Measurements from ENCODE around the gene VAC14.

The VAC14 gene

DNA sequence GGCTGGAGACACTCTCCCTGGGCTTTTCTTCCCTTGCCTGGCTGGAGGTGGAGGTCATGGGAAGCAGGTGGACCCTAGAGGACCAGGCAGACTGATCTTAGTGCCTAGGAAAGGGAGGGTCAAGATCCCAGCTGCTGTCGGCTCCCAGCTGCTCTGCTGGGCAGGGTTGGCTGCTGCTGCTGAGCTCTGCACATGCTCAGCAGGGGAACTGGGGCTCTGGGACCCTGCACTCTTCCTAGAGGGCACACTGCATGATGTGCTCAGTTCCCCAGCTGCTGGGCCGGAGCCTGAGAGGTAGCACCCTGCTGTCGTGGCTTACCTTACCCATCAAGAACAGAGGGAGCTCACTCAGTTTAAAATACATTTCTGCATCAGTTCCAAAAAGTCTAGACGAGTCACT lies 34.3 kb downstream of the VAC14 start:
- Histone ChIP-seq H3K27ac (no peak overlapping the region), H3K9me3 (no peaks in the 10 kb centered on the region), H3K4me1 (peaks cover 11% of the 10 kb centered on the region; the same call in 1 of the 2 replicates), H3K4me2 (no peak overlapping the region), H3K9ac (no peak overlapping the region), H3K36me3 (peaks cover 80% of the 10 kb centered on the region), H3K4me3 (no peak overlapping the region), H4K20me1 (no peaks in the 10 kb centered on the region), H3K27me3 (no peaks in the 10 kb centered on the region)
- no peak for TF ChIP-seq Cebpa-rat (IDR thresholded peaks at IDR 0.05)

- H3K4me1 ChIP-seq, result peaks cover 11% of the 10 kb centered on the region; the same call in 1 of the 2 replicates
- no peak for TF ChIP-seq Cebpa-rat (IDR thresholded peaks at IDR 0.05)
- H3K9me3 ChIP-seq, result no peaks in the 10 kb centered on the region
- no peak overlapping the region for H3K4me2 ChIP-seq
- H3K4me3 ChIP-seq, result no peak overlapping the region
- no peaks in the 10 kb centered on the region for H3K27me3 ChIP-seq
- no peaks in the 10 kb centered on the region for H4K20me1 ChIP-seq
- H3K27ac ChIP-seq, result no peak overlapping the region
- no peak overlapping the region for H3K9ac ChIP-seq
- peaks cover 80% of the 10 kb centered on the region for H3K36me3 ChIP-seq
Observed at GRCh38 chr16:70766176-70766575, 34.8 kb downstream of the VAC14 start.

- no peaks in the 10 kb centered on the region for H4K20me1 ChIP-seq
- H3K36me3 ChIP-seq, result peaks cover 81% of the 10 kb centered on the region
- H3K27ac ChIP-seq, result no peak overlapping the region
- H3K27me3 ChIP-seq, result no peaks in the 10 kb centered on the region
- no peak overlapping the region for H3K4me3 ChIP-seq
- no peak overlapping the region for H3K4me2 ChIP-seq
- H3K9ac ChIP-seq, result no peak overlapping the region
- TF ChIP-seq Cebpa-rat (IDR thresholded peaks at IDR 0.05), result no peak
- no peaks in the 10 kb centered on the region for H3K9me3 ChIP-seq
- H3K4me1 ChIP-seq, result peaks cover 7% of the 10 kb centered on the region; the same call in 1 of the 2 replicates
Observed at GRCh38 chr16:70765491-70765890, 35.5 kb downstream of the VAC14 start.

- no peak overlapping the region for H3K27ac ChIP-seq
- no peak overlapping the region for H3K4me3 ChIP-seq
- no peak for TF ChIP-seq Cebpa-rat (IDR thresholded peaks at IDR 0.05)
- peaks cover 10% of the 10 kb centered on the region; the same call in 1 of the 2 replicates for H3K4me1 ChIP-seq
- no peaks in the 10 kb centered on the region for H3K27me3 ChIP-seq
- H3K9ac ChIP-seq, result no peak overlapping the region
- H4K20me1 ChIP-seq, result no peaks in the 10 kb centered on the region
- H3K36me3 ChIP-seq, result peaks cover 81% of the 10 kb centered on the region
- H3K4me2 ChIP-seq, result no peak overlapping the region
- H3K9me3 ChIP-seq, result no peaks in the 10 kb centered on the region
Observed at GRCh38 chr16:70764632-70765031, 36.3 kb downstream of the VAC14 start.

- Histone ChIP-seq H3K27ac (no peak overlapping the region), H3K36me3 (peaks cover 92% of the 10 kb centered on the region), H4K20me1 (no peaks in the 10 kb centered on the region), H3K4me2 (no peak overlapping the region), H3K9ac (no peak overlapping the region), H3K4me1 (peaks cover 33% of the 10 kb centered on the region), H3K4me3 (no peak overlapping the region), H3K9me3 (no peaks in the 10 kb centered on the region), H3K27me3 (no peaks in the 10 kb centered on the region)
- no peak for TF ChIP-seq Cebpa-rat (IDR thresholded peaks at IDR 0.05)
Observed at GRCh38 chr16:70760221-70760620, 40.7 kb downstream of the VAC14 start.

GRCh38 chr16:70759666-70760065 lies 41.3 kb downstream of the VAC14 start:
- Histone ChIP-seq H3K9me3 (no peaks in the 10 kb centered on the region), H3K27ac (no peak overlapping the region), H3K4me1 (peaks cover 33% of the 10 kb centered on the region), H4K20me1 (no peaks in the 10 kb centered on the region), H3K4me2 (no peak overlapping the region), H3K36me3 (peaks cover 86% of the 10 kb centered on the region), H3K9ac (no peak overlapping the region), H3K27me3 (no peaks in the 10 kb centered on the region), H3K4me3 (no peak overlapping the region)
- no peak for TF ChIP-seq Cebpa-rat (IDR thresholded peaks at IDR 0.05)

GRCh38 chr16:70758786-70759185 lies 42.2 kb downstream of the VAC14 start:
- no peak overlapping the region for H3K4me2 ChIP-seq
- H3K9me3 ChIP-seq, result no peaks in the 10 kb centered on the region
- peaks cover 40% of the 10 kb centered on the region for H3K4me1 ChIP-seq
- 0 out of 2 replicates have a peak overlapping the region, but pooled peaks have one; percentile 22 for H3K27ac ChIP-seq
- H4K20me1 ChIP-seq, result no peaks in the 10 kb centered on the region
- H3K4me3 ChIP-seq, result no peak overlapping the region
- H3K9ac ChIP-seq, result no peak overlapping the region
- no peaks in the 10 kb centered on the region for H3K27me3 ChIP-seq
- H3K36me3 ChIP-seq, result peaks cover 81% of the 10 kb centered on the region
- no peak for TF ChIP-seq Cebpa-rat (IDR thresholded peaks at IDR 0.05)

DNA sequence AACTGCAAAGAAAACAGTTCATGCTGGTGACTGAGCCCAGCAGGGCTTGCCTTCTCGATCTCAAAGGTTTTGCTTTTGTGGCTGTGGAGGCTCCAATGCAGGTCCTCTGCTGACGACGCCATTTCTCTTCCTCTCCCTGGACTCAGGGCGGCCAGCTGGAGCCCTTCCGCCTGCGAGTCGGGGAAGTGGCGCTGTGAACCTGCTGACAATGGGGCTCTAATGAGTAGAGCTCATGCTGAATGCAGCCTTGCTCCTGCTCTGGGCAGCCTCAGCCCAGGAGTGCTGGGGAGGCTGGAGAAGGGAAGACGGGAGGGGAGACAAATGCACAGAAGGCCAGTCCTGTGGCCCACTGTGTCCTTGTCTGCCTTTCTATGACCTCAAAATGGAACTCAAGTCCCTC lies 43.8 kb downstream of the VAC14 start:
- Histone ChIP-seq H3K27me3 (no peaks in the 10 kb centered on the region), H3K4me3 (no peak overlapping the region), H3K27ac (0 out of 2 replicates have a peak overlapping the region, but pooled peaks have one; percentile 22), H3K36me3 (peaks cover 75% of the 10 kb centered on the region), H3K4me1 (peaks cover 56% of the 10 kb centered on the region), H3K9me3 (no peaks in the 10 kb centered on the region), H4K20me1 (no peaks in the 10 kb centered on the region), H3K4me2 (no peak overlapping the region), H3K9ac (0 out of 2 replicates have a peak overlapping the region, but pooled peaks have one; percentile 2)
- TF ChIP-seq Cebpa-rat (IDR thresholded peaks at IDR 0.05), result no peak

GRCh38 chr16:70756071-70756470 lies 44.9 kb downstream of the VAC14 start:
- peak overlapping the region; percentile 43; the same call in 1 of the 2 replicates for H3K9ac ChIP-seq
- H3K4me2 ChIP-seq, result no peak overlapping the region
- H3K9me3 ChIP-seq, result no peaks in the 10 kb centered on the region
- H4K20me1 ChIP-seq, result no peaks in the 10 kb centered on the region
- no peak for TF ChIP-seq Cebpa-rat (IDR thresholded peaks at IDR 0.05)
- peak overlapping the region; percentile 94 for H3K27ac ChIP-seq
- peaks cover 64% of the 10 kb centered on the region for H3K36me3 ChIP-seq
- H3K4me1 ChIP-seq, result peaks cover 67% of the 10 kb centered on the region
- no peak overlapping the region for H3K4me3 ChIP-seq
- H3K27me3 ChIP-seq, result no peaks in the 10 kb centered on the region

DNA sequence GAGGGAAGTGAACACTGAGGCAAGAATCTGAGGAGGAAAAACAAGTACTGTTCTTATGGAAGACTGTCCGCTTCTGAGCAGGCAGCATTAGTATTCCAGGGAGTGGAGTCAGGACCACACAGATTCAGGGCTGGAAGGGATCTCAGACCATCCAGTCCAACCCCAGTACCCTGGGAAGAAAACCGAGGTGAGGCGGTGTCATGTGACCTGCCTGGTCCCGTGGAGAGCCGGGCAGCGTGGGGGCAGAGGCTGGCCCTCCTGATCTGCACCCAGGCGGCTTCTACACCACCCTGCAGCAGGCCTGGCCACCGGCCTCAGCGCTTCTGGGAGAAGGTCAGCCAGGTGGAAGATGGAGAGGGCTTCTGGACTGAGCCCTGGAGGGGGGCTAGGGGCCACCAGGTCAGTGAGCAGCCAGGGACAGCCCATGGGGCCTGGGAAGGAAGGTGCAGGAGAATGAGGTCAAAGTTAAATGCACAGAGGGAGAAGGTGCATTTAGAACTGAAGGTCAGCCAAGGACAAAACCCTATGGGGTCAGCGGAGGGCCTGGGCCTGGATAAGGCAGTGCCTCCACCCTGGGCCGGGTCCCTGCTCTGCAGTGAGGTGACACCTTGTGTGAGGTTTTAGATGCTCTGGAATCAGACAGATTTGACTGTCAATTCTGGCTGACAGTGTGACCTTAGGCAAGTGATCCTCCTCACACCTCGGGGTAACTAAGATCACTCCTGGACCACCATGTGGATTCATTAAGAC lies 45.9 kb downstream of the VAC14 start:
- Histone ChIP-seq H3K27me3 (no peaks in the 10 kb centered on the region), H4K20me1 (no peaks in the 10 kb centered on the region), H3K9me3 (no peaks in the 10 kb centered on the region), H3K4me2 (no peak overlapping the region), H3K9ac (0 out of 2 replicates have a peak overlapping the region, but pooled peaks have one; percentile 28), H3K4me3 (no peak overlapping the region), H3K27ac (peak overlapping the region; percentile 94), H3K4me1 (peaks cover 78% of the 10 kb centered on the region), H3K36me3 (peaks cover 53% of the 10 kb centered on the region)
- no peak for TF ChIP-seq Cebpa-rat (IDR thresholded peaks at IDR 0.05)
